Heart right ventricle (tissue), 16 donors: Measurements from ENCODE around the gene EGFR. TPM values are rescaled to one million over a fixed set of nuclear protein-coding genes. Genes with fewer than 3 reads are reported as not detected.
A peak's percentile ranks its signal among the peaks of the same experiment; 100 is the strongest.

Experiments used
- ATAC-seq, 8 donors: fragments of 200-7000 bp; cut with Tn5 transposase; one replicate each; pipeline ENCODE4 v1.9.1; 2020; ENCODE audit warnings: mild to moderate bottlenecking in 8 of 8, moderate library complexity in 8 of 8, moderate number of reproducible peaks in 1 of 8
- DNase-seq, 2 donors: peaks; one replicate each; pipeline ENCODE4 v3.0.0-alpha.2; 2020
- H3K27ac ChIP-seq, 10 donors: fragments of 200-600 bp; sonication (generic) in 2 of 10; one replicate each; pipeline versions ENCODE4 v1.5.0 to v1.8.0; 2020 to 2022; ENCODE audit warnings: mild to moderate bottlenecking in 3 of 10
- H3K27me3 ChIP-seq, 7 donors: fragments of 200-600 bp; one replicate each; pipeline ENCODE4 v1.8.0; 2021 to 2022; ENCODE audit warnings: mild to moderate bottlenecking in 2 of 7
- H3K36me3 ChIP-seq, 9 donors: fragments of 200-600 bp; sonication (generic) in 1 of 9; one replicate each; pipeline versions ENCODE4 v1.5.0 to v1.8.0; 2020 to 2022; ENCODE audit warnings: mild to moderate bottlenecking in 2 of 9
- H3K4me1 ChIP-seq, 9 donors: fragments of 200-600 bp; sonication (generic) in 1 of 9; one replicate each; pipeline versions ENCODE4 v1.5.0 to v1.8.0; 2020 to 2022; ENCODE audit warnings: mild to moderate bottlenecking in 4 of 9
- H3K4me3 ChIP-seq, 10 donors: fragments of 200-600 bp; sonication (generic) in 2 of 10; one replicate each; pipeline versions ENCODE4 v1.5.0 to v1.8.0; 2020 to 2022; ENCODE audit warnings: mild to moderate bottlenecking in 7 of 10, moderate library complexity in 2 of 10
- H3K9me3 ChIP-seq, 11 donors: fragments of 200-600 bp in 10 of 11; sonication (generic) in 2 of 11; one replicate each; pipeline versions ENCODE4 v1.5.0 to v1.8.0; 2013 to 2022; ENCODE audit warnings: mild to moderate bottlenecking in 2 of 11, control low read depth in 1 of 11, moderate library complexity in 1 of 11
- WGBS, 2 donors: extraction: QIAGEN DNeasy Blood & Tissue Kit; methylation state at CpG; one replicate each; pipeline ENCODE4 v1.1.7; 2013; ENCODE audit warnings: inconsistent platforms in 1 of 2; 5-methylcytosine and 5-hydroxymethylcytosine counted together
- intact Hi-C, 10 donors: fragments of 100-400 bp; cut with DNase I; formaldehyde crosslinking; loops; one replicate each; pipeline versions ENCODE4 v1.11.1 to v1.14.2; 2022
- polyA plus RNA-seq, 2 donors: library from polyadenylated mRNA; stranded (reverse); fragments of 200-250 nt; gene quantifications; one replicate each; pipeline ENCODE4 v1.2.3, GENCODE V29; 2013
- total RNA-seq, 10 donors: library from RNA; stranded (reverse); fragmentation: NEBNext Ultra II Directional in 3 of 10; extraction: Animal tissue kit (Norgen Biotek cat#: 25700) in 3 of 10; gene quantifications; one replicate each; pipeline versions ENCODE4 v1.2.1 to v1.2.4, GENCODE V29; 2021 to 2023
- TF ChIP-seq, protein P1 (sequence below), 9 donors: fragments of 200-600 bp; sonication (generic) in 2 of 9; IDR thresholded peaks; one replicate each; pipeline versions ENCODE4 v1.5.0 to v1.8.0; 2021 to 2022; ENCODE audit warnings: antibody characterized with exemption in 9 of 9, mild to moderate bottlenecking in 5 of 9, moderate library complexity in 1 of 9
- donor health status: Arrhythmogenic right ventricular cardiomyopathy.
- donor health status: ischemic (EF 13 %, LVEDD 7.1; RV severe dilation, severe dysfunction).
- donor health status: healthy with polysubstance abuse.
- donor health status: DM: no; HTN: yes; CAD: no.
- donor health status: DM: no; HTN: no; CAD: no.
- donor health status: ischemic (EF 25% LVEDD 6.9; RV normal size, moderate dysfunction).
- donor health status: ischemic (EF 25% LVEDD 5.7; RV mildly dilated, moderate dysfunction).
- donor health status: healthy.
- donor health status: DM: yes; HTN: yes; CAD: no.
- donor health status: Ischemic cardiomyopathy.
- donor health status: ischemic (EF 35%, LVEDD 5.7; RV mildly dilated, moderate dysfunction).
- donor health status: nonischemic (EF 11% LVEDD 7.7; RV severe dilation, severe dysfunction).
- donor health status: DM: yes; HTN: yes; CAD: no.
- donor health status: PGD.
- donor health status: ischemic (EF 29% LVEDD 5.4; RV normal size, mild dysfunction).
- donor health status: nonischemic (EF 23%, LVEDD 6.1; RV moderate dilation, normal function).

EGFR gene
- total and polyA plus RNA-seq, 12 donors: 1.9 to 13.5 (median 7.6) TPM

DNA sequence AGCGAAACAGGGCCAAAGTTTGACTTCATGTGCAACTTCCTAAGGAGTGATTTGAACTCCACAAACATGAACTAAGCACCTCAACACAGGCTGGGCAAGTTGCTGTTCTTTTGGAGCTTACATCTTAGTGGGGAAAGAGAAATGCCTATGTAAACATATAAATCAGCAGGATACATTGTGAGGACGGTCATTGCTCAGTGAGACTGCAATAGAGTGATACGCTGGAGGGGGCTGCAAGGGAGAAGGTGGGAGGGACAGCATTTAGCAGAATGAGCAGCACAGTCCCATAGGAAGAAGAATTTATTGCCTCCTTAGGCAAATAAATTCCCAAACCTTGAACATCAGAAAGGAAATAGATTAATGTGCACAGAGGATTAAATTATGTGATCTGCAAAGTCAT lies 90.0 kb downstream of the EGFR start:
- H3K4me1 ChIP-seq: peaks cover 0 to 42% (median 6%) of the 10 kb centered on the region in 9 donors

DNA sequence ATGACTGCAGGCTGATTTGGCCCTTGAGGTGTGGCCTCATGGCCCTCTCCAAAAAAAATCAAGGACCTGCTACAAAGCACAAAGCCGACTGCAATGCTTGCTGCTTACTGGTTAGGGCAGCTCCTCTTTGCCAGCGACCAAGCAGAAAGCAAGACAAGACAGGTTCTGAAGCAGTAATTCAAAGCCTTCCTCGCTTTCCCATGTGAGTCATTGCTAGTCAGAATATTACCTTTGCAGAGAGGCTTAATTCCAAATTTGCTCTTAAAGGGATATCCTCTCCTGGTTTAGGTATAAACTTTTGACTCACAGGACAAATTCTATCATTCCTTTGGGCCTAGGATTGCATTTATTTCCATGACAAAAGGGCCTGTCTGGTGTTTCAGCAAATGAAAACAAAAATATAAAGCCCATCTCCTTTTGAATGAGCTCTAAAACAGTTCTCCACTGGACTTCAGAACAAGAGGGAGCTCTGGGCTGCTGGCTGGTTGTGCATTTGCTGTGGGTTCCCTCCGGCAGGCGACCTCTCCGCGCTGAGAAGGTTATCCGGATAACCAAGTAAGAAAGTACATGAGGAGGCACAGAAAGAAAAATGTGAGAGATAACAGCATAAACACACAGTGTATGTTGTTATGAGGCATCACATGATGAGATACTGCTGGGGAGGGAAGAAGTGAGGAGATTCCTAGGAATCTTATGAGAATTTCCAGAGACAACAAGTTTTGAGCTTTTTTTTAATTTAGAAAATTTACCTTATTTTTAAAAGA lies 90.8 kb downstream of the EGFR start:
- intact Hi-C loops: loop anchor here in 1 of 10 donors (10.0 kb wide), 1 partner anchor 55 kb away; no protein-coding TSS in a partner anchor

More for the DNA sequence above, 90.0 kb downstream of the EGFR start:
- H3K4me3 ChIP-seq: no peak overlapping the region
- no peak for DNase-seq
- TF ChIP-seq, protein P1, sequence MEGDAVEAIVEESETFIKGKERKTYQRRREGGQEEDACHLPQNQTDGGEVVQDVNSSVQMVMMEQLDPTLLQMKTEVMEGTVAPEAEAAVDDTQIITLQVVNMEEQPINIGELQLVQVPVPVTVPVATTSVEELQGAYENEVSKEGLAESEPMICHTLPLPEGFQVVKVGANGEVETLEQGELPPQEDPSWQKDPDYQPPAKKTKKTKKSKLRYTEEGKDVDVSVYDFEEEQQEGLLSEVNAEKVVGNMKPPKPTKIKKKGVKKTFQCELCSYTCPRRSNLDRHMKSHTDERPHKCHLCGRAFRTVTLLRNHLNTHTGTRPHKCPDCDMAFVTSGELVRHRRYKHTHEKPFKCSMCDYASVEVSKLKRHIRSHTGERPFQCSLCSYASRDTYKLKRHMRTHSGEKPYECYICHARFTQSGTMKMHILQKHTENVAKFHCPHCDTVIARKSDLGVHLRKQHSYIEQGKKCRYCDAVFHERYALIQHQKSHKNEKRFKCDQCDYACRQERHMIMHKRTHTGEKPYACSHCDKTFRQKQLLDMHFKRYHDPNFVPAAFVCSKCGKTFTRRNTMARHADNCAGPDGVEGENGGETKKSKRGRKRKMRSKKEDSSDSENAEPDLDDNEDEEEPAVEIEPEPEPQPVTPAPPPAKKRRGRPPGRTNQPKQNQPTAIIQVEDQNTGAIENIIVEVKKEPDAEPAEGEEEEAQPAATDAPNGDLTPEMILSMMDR (IDR thresholded peaks at IDR 0.05): no peak
- H3K27ac ChIP-seq: no peak overlapping the region
- WGBS, 2 donors: 78 to 92% methylated on average over 3 of the region's 3 CpGs
- H3K27me3 ChIP-seq: no peaks in the 10 kb centered on the region
- no peaks in the 10 kb centered on the region for H3K9me3 ChIP-seq
- no peaks in the 10 kb centered on the region for H3K36me3 ChIP-seq
- ATAC-seq: no peak
- intact Hi-C loops: loop anchor here in 1 of 10 donors (10.0 kb wide), 1 partner anchor 56 kb away; no protein-coding TSS in a partner anchor

DNA sequence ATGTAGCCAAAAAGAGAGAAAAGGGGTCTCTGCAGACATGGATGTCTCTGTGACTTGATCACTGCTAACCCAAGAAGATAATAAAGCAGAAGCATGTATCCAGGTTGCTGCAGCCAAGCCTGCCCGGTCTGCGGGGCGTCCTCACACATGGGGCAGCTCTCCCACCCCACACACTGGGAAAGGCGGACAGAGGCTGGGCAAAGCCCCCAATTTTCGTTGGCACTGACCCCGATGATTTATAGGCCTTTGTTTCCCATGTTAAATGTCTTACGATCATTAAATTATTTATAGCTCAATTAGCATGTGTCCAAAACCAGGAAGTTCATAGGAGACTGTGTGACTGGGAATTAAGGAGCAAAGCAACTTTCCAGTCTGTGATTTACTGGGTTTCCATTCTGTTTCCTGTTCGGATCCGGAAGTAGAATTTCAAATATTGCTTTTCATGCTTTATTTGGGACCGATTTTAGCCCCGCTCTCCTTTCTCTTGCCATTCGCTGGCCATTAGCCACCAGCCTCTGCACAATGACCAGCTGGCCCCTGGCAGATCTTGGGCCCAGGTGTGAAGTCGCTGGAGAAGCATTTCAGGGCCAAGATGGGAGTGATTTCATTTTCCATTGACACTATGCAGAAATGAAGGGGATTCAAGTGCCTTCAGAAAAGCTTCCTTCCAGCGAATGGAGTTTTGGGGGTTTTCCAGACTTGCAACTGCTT lies 91.6 kb downstream of the EGFR start:
- intact Hi-C loops: no loop called here
- Histone ChIP-seq H3K4me3 (no peak overlapping the region), H3K27me3 (no peaks in the 10 kb centered on the region), H3K27ac (peak overlapping the region in 3 of 10 donors; percentile 2 to 51 (median 45)), H3K36me3 (no peaks in the 10 kb centered on the region), H3K4me1 (peaks cover 0 to 35% (median 6%) of the 10 kb centered on the region in 9 donors), H3K9me3 (no peaks in the 10 kb centered on the region)
- DNase-seq (no peak), ATAC-seq (peak in 3 of 8 donors; percentile 13 to 26 (median 23))
- TF ChIP-seq, protein P1 (IDR thresholded peaks at IDR 0.05): no peak
- WGBS, 2 donors: 81 to 86% methylated on average over 14 of the region's 14 CpGs

More for the DNA sequence above, 90.8 kb downstream of the EGFR start:
- no peaks in the 10 kb centered on the region for H3K27me3 ChIP-seq
- no peak overlapping the region for H3K4me3 ChIP-seq
- H3K4me1 ChIP-seq: peaks cover 0 to 39% (median 6%) of the 10 kb centered on the region in 9 donors
- DNase-seq (no peak), ATAC-seq (no peak)
- H3K36me3 ChIP-seq: no peaks in the 10 kb centered on the region
- H3K27ac ChIP-seq: peak overlapping the region in 1 of 10 donors; percentile 0
- TF ChIP-seq, protein P1 (IDR thresholded peaks at IDR 0.05): no peak
- H3K9me3 ChIP-seq: no peaks in the 10 kb centered on the region
- 66 to 83% methylated on average over 8 of the region's 8 CpGs for WGBS, 2 donors

DNA sequence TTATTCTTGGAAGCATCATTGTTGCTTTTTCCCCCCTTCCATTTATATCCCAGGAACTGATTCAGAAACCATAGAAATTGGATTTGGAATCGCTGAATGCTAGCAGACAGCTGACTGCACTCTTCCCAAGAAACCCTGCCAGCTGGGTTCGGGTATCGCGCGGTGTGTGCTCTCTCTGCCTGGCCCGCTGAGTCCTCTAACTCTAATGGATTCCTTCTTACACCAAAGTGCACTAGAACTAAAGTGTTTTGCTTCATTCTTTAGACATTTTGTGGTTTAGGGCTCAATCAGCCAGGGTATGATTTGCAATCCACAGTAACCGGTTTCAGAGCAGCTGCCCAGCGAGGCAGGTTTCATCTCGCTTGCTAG lies 92.2 kb downstream of the EGFR start:
- Histone ChIP-seq H3K4me1 (peaks cover 0 to 30% (median 6%) of the 10 kb centered on the region in 9 donors), H3K27ac (peak overlapping the region in 4 of 10 donors; percentile 2 to 51 (median 34))
- peak in 5 of 8 donors; percentile 29 to 48 (median 47) for ATAC-seq

More for the DNA sequence above, 92.2 kb downstream of the EGFR start:
- intact Hi-C loops: no loop called here
- no peaks in the 10 kb centered on the region for H3K27me3 ChIP-seq
- H3K9me3 ChIP-seq: no peaks in the 10 kb centered on the region
- no peaks in the 10 kb centered on the region for H3K36me3 ChIP-seq
- no peak overlapping the region for H3K4me3 ChIP-seq
- WGBS, 2 donors: 88 to 89% methylated on average over 9 of the region's 9 CpGs
- TF ChIP-seq, protein P1 (IDR thresholded peaks at IDR 0.05): no peak
- no peak for DNase-seq
